Activated CD4-positive, alpha-beta T cell treated with anti-CD3 and anti-CD28 coated beads, Interleukin-2, Interleukin-4, amounts not matched to agents 100 ng/mL and 50 ng/mL, durations not matched to agents 16 hours and 8 hours (primary cell): ENCODE data around the gene PGM1.

Experiments
- DNase-seq: peaks from one replicate; pipeline ENCODE4 v3.0.0-alpha.2; 2020; ENCODE audit warnings: low spot score

The PGM1 gene

DNA sequence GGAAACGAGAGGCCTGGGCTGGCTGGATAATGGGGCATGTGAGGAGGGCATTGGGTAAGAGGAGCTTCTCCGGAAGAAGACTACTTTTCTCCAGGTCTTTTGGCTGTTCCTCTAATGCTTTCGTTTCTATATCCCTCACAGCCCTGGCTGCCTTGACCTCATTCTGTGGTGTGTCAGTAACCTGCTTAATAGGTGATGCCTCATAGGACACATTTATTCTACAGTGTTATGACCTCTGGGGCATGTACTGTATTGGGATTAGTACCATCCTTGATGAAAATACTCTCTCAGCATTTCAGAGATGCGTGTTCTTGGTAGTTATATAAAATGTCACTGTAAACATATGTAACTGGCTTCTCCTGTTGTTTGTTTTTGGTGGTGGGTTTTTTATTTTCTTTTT is 40.1 kb downstream of the PGM1 start:
- DNase-seq = no peak

DNA sequence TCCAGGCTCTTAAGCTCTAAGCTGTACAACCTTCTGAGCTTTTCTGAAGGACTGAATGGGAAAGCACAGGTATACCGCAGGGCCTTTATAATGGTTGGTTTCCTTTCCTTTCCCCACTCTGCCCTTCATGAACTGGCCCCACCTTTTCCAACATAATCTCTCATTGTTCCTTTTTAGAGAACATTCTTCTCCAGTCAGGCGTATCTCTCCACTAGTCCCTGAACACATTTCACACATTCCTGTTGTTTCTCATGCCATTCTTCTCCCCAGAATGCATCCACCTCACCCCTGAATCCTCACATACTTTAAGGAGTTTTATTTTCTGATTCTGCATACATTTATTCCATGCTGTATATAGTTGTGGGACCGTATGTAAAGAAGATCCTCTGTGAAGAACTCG is 41.3 kb downstream of the PGM1 start:
- no peak for DNase-seq

DNA sequence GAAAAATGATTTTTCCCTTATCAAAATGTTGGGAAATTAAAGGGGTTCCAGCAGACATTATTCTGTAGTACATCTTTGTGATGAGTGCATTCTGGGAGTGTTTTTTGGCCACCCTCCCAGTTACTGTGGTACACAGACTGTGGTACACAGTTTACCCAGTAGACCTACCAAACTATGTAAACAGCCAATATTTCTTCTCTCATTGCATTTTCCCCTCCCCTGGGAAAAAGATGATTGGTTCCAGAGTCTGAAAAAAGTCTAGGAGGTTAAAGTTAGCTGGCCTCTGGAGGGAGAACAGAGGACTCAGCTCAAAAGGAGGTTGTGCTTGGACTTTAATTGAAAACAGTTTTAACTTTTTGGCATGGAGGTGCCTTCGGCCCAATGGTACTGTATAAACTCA is 42.5 kb downstream of the PGM1 start:
- no peak for DNase-seq

DNA sequence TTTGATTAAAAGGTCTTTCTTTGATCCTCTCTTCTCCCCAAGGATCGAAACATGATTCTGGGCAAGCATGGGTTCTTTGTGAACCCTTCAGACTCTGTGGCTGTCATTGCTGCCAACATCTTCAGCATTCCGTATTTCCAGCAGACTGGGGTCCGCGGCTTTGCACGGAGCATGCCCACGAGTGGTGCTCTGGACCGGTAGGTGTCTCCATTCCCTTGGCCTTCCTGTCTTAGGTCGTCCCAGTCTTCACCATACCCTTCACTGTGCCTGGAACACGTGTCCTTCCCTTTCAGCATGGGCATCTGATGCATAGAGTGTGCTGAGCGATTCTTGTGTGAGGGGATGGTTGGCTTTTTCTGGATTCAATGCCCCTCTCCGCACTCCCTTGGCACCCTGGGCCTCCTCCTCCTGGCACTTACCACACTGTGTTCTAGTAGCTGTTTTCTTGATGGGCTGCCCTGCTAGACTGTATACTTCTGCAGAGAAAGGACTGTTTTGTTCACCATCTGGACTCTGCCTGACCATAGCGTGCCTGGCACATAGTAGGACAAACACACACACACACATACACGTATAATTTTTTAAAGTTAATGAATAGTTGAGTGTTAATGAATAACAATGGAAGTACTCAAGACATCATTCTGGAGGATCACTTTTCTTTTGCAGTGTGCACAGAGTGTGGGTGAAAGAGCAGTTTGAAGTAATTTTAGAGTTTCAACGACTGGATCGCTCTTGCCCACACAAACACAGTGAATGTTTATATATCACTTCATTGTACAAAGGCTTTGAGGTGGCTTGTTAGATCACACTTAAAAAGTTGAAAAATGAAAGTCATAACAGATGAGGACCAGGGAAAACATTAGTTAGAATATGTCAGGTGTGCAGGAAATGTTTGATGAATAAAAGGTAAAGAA is 43.2 kb downstream of the PGM1 start:
- no peak for DNase-seq

DNA sequence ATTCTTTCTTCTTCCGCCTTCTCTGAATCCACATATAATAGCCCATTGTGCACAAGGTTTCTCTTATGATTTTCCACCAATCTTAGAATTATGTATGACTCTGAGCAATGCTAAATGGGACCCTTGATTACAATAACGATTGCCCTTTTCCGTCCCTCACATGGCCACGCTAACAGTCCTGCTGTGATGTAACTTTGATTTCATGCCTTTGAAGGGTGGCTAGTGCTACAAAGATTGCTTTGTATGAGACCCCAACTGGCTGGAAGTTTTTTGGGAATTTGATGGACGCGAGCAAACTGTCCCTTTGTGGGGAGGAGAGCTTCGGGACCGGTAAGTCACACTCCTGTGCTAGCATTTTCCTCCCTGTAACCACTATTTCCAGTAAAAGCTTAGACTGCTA is 45.3 kb downstream of the PGM1 start:
- DNase-seq = no peak

DNA sequence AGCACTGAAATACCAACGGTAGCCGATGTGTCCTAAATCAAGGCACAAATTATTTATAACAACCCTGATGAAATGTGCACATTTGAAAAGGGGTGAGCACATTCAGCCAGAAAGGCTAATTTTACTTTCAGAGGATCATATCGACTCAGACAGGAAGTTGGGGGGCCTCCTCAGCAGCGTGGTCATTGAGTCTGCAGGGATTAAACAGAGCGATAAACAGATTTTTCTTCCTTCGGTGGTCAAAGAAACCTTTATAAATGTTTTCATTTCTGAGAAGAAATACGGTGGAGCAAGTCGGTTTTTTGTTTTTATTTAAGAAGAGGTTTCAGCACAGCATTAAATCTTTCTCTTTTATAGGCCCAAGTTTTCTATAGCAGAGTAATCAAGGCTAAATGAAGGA is 45.7 kb downstream of the PGM1 start:
- no peak for DNase-seq

DNA sequence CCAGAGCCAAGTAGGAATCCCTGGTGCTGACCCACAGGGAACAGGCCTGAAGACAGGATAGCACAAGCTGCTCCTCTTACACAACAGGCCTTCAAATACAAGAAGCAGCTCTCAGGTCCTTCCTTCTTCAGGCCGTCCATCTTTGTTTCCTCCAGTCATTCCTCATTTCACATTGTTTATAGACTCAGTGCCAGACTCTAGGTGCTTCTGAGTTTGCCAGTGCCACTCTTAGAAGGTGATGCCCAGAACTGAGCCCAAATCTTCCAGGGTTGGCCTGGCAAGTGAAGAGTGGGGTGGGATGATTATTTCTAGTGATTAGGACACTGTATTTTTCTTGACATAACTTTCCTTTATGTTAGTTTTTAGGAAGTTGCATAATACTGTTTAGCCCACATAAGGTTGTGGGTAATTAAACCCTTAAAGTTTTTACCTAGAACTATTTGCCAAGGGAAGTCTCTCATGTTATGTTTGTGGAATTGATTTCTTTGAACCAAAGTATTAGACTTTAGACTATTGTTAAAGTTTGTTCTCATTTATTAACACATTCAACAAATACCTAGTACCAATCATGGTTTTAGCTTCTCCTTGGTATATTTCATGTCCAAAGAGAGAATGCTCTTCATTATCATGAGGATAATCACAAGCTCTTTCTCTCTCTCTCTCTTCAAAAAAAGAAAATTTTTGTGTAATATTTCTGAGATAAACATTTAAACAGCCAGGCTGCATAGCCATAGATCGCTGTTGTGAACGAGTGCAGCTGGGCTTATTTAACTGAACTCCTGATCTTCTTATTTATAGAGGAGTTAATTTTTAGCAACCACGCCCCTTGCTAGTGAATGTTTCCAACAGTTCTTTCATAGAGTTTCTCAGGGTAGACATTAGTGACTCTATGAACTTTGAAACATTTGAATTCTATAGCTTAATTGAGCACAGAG is 47.7 kb downstream of the PGM1 start:
- DNase-seq = no peak

DNA sequence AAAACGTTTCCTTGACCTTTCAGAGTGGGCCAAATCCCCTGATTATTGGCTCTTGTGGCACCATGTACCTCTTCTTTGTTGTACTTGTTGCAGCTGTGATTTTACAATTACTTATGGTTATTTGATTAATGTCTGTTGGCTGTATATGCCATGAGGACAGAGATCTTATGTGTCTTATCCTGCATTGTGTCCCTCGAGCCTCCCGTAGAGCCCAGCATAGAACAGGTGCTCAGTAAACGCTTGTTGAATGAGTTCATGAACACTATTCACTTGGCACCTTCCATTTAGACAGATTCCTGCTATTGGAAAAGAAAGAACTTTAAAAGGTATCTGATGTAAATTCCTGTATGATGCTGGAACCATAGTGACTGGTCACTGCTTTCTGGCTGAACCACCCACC is 48.4 kb downstream of the PGM1 start:
- no peak for DNase-seq

DNA sequence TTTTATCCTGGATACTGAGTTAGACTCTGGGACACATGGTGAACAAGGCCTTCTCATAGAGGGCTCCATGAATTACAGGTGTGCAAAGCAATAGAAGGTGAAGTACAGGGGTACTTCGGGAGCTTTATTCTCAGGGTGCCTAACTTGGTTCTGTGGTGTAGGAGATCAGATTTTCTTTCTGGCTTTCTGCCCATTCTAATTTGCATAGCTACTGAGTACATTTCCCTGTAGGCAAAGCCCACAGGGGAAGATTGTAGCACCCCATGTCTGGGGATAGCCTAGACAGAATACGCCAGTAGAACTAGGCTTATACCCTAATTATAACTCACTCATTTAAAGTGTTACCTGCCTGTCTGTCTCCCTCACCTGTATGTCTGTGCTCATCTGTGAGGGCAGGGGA is 49.7 kb downstream of the PGM1 start:
- no peak for DNase-seq

DNA sequence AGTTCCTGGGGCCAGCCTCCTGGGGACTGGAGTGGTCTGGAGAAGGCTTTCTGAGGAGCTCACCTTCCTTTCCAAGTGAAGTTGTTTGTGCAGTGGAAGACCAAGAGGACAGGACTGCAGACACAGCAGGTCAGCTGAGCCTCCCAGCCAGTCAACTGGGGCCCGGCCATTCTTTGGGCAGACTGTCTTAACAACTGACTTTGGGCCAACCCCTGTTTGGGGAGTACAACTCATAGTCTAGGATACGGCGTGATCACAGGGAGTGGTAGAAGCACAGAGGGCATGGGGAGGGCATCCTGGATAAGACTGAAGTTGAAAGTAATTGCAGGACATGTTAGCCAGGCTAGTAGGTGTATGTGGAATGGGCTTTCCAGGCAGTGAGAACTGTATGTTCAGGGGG is 50.3 kb downstream of the PGM1 start:
- no peak for DNase-seq

DNA sequence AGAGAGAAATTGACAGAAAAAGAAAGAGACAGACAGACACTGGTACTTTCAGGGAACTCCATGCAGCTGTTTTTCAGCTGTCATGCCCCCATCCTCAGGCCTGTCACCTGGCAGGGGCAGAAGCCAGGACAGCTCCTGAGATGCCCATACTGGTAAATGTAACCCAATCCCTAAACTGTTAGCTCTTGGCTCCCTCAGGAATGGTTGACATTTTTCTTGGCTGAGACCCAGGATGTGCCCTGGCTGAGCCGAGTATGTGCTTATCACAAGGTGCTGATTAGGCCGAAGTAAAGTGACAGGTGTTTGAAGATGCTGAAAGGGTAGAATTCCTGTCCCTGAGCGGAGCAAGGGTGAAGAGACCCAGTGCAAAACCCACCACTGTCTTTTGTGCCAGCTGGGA is 50.7 kb downstream of the PGM1 start:
- no peak for DNase-seq

DNA sequence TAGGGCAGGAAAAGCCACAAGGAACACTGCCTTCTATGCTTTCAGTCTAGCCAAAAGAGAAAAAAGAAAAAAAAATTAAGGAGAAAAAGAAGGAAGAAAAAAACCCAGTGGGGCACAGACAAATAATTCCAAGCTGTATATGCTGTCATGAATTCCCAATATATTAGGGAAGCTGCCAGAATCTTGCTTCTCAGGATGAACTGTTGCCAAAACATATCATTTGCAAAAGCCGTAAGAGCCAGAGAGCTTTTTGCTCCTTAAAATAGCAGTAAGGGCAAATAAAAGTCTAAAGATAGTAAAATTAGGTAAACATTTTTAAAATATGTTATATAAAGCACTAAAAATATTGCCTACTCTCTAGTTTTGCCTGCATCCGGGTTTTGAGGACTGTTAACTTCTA is 52.1 kb downstream of the PGM1 start:
- DNase-seq = no peak

DNA sequence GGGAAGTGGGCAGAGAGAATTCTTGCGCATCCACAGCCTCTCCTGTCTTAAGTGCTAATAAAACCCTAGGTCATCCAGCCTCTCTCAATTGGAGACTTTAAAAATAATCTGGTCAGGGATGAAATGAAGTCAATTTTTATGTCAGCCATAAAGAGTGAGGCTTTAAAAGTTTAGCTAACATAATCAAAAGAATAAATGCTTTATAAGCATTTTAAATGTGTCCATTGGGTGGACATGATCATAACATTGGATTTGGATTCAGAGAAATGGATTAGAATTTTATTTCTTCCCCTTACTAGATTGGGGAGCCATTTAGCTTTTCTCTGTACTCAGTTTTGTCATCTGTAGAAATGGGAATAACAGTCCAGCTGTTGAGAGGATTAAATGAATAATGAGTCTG is 55.5 kb downstream of the PGM1 start:
- no peak for DNase-seq

DNA sequence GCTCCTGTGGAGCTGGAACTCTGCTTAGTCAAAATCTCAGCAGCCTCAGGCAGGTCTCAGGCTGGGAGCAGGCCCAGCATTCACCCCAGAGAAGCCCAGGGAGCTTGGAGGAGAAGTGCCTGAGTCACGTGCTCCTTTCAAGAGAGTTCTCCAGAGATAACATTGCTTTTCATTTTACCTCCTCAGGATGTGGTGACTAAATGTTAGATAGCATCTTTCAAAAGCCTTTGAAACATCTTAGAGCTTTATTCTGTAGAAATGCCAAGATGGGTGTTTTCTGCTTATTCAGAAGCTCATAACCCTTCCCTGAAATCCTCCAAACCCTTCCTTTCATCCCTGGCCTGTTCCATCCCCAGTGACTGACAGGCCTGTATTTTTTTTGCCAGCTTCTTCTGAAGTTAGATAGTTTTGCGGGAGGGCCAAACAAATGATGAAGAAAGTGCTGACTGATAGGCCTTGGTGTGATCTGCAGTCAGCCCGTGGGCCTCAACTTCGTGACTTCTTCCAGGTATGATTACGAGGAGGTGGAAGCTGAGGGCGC is 58.0 kb downstream of the PGM1 start:
- DNase-seq = peak; percentile 28

DNA sequence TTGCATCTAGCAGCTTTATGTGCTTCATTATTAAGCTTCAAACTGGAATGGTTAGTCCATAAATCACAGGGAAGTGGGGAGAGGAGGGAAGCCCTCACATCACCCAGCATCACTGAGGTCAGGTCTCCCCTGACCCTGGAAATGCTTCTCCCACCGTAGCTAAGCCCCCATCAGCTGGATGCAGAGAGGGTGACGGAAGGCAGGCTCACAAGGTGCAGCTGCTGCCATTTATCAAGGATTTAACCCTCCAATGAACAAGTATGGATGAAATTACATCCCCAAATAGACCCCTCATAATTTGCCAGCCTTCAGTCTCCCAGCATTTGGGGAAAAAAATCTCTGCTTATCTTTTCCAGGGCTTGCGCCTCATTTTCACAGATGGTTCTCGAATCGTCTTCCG is 60.8 kb downstream of the PGM1 start:
- DNase-seq = no peak

DNA sequence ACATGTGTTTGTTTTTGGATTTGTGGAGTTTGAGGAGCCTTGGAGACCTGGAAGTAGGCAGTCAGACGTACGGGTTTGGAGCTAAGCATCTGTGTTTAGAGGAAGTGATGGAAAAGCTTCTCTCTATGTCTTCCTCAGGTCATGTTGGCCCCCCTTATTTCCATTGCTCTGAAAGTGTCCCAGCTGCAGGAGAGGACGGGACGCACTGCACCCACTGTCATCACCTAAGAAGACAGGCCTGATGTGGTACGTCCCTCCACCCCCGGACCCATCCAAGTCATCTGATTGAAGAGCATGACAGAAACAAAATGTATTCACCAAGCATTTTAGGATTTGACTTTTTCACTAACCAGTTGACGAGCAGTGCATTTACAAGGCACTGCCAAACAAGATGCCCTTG is 66.2 kb downstream of the PGM1 start:
- no peak for DNase-seq

DNA sequence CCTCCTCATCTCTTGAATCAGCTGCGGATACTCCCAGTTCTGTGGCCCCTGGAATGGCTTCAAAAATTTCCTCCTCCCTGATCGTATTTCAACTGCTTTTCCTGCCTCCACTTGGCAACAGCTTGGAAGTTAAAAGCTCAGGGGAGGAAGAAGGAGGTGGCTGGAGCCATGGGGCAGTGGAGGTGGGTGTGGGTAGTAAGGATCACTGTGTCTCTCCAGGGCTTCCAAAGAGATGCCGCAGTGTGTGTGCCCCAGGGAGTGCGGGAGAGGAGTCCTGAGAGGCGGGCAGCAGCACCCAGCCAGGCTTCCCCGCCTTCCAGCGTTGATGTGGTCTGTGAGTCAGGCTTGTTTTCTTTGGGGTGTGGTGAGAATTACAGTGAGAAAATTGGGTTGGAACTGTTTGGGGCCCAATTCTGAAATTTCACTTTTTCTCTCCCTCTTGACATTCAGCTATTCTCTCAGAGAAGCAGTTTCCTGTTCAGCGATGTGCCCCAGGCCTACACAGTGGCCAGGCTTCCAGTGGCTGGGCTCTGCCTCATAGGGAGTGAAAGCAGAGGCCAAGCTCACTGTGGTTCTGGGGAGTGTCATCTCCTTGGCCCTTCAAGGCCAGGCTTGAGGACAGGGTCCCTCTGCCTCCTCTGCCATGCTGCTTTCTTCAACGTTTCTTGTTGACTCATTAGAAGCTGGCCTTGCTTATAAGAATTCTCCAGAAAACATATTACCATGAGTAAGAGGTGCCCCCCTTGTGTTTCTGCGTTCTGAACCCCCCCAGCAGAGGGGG is 69.0 kb downstream of the PGM1 start:
- DNase-seq = no peak

DNA sequence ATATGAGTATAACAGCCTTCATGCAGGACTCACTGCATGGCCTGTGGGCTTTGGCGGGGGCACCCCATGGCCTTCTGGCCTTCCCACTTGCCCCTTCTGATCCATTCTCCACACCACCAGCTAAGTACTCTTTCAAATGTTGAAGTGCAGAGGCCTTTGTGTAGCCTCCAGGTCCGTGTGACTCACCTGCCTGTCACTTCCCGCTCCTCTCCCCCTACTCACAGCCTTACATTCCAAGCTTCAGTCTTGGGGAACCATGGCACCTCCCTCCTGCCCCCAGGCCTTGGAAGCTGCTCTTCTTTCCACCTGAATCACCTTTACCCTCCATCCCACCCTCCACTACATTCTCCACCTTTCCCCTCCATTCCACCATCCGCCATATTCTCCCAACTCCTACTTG is 69.6 kb downstream of the PGM1 start:
- no peak for DNase-seq

DNA sequence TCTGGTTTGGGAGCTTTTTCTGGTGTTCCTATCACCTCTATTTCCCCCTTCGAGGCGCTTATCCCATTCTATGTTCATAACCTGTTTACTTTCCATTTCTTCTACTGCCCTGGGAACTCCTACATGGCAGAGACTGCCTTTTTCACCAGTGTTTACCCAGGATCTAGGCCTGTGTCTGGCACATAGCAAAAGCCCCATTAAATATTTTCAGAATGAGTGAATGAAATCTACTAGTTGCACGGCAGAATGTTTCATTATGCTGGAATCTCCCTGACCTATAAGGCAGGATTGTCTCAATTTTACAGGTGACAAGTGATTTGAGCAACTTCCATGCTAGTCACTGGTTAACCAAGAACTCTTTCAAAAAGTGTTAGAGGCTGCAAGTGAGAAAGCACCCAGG is 70.1 kb downstream of the PGM1 start:
- DNase-seq = no peak

DNA sequence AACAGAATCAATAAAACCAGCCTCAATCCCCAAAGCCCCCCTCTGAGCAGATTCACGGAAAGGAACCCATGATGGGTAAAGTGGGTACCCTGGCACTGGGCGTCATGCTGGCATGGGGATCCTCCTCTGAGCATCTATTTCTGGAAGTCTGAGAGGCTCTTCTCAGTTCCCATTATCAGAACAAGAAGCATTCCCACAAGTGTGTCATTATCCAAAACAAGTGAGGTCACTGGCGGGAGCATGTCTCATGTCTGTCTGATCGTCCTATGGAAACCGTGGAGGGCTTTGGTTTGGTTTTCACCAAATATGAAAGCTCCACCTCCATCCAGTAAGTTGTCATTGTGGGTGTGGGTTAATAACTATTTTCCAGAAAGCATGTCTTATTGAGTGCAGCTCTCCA is 70.7 kb downstream of the PGM1 start:
- no peak for DNase-seq

DNA sequence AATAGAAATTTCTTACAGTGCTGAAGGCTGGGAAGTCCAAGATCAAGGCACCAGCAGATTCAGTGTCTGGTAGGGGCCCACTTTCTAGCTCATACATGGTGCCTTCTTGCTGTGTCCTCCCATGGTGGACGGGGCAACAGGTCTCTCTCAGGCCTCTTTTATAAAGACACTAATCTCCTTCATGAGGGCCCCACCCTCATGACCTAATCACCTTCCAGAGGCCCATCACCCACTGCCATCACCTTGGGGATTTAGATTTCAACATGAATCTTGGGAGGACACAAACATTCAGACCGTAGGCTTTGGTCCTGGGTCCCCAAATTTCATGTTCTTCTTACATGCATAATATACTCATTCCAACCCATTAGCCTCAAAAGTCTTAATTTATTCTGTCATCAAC is 71.5 kb downstream of the PGM1 start:
- DNase-seq = no peak

DNA sequence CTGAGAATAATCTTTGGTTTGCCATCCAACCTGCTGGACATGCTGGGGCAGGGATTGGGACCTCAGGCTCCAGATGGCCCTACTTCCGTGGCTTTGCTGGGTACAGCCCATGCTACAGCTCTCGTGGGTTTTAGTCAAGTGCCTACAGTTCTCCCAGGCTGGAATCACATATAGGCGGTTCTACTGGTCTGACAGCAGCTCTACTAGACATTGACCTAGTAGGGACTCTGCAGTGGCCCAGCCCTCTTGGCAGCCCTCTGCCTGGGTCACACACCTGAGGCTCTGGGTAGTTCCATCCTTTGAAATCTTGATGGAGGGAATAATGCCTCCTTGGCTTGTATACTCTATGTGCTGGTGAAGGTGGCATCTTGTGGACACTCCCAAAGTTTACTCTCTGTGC is 72.2 kb downstream of the PGM1 start:
- DNase-seq = no peak
